Loucy (cell line): ENCODE measurements around the gene STXBP3.

Experiments used
- H2AFZ ChIP-seq: fragments of 200-600 bp; sonication (generic); 2 replicates; pipeline ENCODE4 v1.6.0; 2016; ENCODE audit warnings: antibody characterized with exemption, mild to moderate bottlenecking, low read length, moderate library complexity
- H3F3A ChIP-seq: fragments of 200-600 bp; 2 replicates; pipeline ENCODE4 v1.6.0; 2016; ENCODE audit warnings: antibody characterized with exemption, low read depth, mild to moderate bottlenecking
- H3K27me3 ChIP-seq: fragments of 200-600 bp; sonication (generic); 2 replicates; pipeline ENCODE4 v1.6.1; 2014; ENCODE audit warnings: low read length, mild to moderate bottlenecking; ENCODE audit not compliant: insufficient read depth, poor library complexity, severe bottlenecking
- H3K36me3 ChIP-seq: fragments of 200-600 bp; sonication (generic); 2 replicates; pipeline ENCODE4 v1.6.1; 2016; ENCODE audit warnings: low read length; ENCODE audit not compliant: insufficient read depth
- H3K4me1 ChIP-seq: fragments of 200-600 bp; sonication (generic); 2 replicates; pipeline ENCODE4 v1.5.1; 2014; ENCODE audit warnings: low read length, mild to moderate bottlenecking; ENCODE audit not compliant: insufficient read depth, poor library complexity, severe bottlenecking
- H3K4me2 ChIP-seq: fragments of 200-600 bp; sonication (generic); 2 replicates; pipeline ENCODE4 v1.6.0; 2014; ENCODE audit warnings: antibody characterized with exemption, low read length, low read depth, mild to moderate bottlenecking; ENCODE audit not compliant: poor library complexity, severe bottlenecking
- H3K4me3 ChIP-seq: fragments of 200-600 bp; sonication (generic); 2 replicates; pipeline ENCODE4 v1.5.1; 2014; ENCODE audit warnings: low read length, mild to moderate bottlenecking, mixed read lengths; ENCODE audit not compliant: poor library complexity, severe bottlenecking
- H3K79me2 ChIP-seq: fragments of 200-600 bp; sonication (generic); 2 replicates; pipeline ENCODE4 v1.6.1; 2014; ENCODE audit warnings: low read length; ENCODE audit not compliant: insufficient read depth
- H3K9ac ChIP-seq: fragments of 200-600 bp; sonication (generic); 2 replicates; pipeline ENCODE4 v1.6.0; 2014; ENCODE audit warnings: mild to moderate bottlenecking, low read depth, low read length, moderate library complexity; ENCODE audit not compliant: poor library complexity, severe bottlenecking
- H3K9me2 ChIP-seq: fragments of 200-600 bp; sonication (generic); replicated peaks from 2 replicates; pipeline ENCODE4 v1.6.1; 2016; ENCODE audit warnings: low read depth, low read length, mixed read lengths
- H3K9me3 ChIP-seq: fragments of 200-600 bp; sonication (generic); 2 replicates; pipeline ENCODE4 v1.6.1; 2014; ENCODE audit warnings: mild to moderate bottlenecking, antibody characterized with exemption, low read length, low read depth; ENCODE audit not compliant: insufficient read depth
- H4K20me1 ChIP-seq: fragments of 200-600 bp; sonication (generic); 2 replicates; pipeline ENCODE4 v1.6.0; 2014; ENCODE audit warnings: antibody characterized with exemption, low read length, mild to moderate bottlenecking; ENCODE audit not compliant: insufficient read depth, poor library complexity, severe bottlenecking
- EZH2phosphoT487 ChIP-seq: fragments of 200-600 bp; IDR thresholded peaks from 2 replicates; pipeline ENCODE4 v1.6.1; 2018; ENCODE audit warnings: antibody characterized with exemption, mild to moderate bottlenecking, moderate library complexity, borderline replicate concordance
- TF ChIP-seq, protein P1 (sequence below): fragments of 200-600 bp; sonication (generic); conservative IDR thresholded peaks from 2 replicates; pipeline ENCODE4 v1.5.1; 2014; ENCODE audit warnings: mild to moderate bottlenecking, antibody characterized with exemption, low read length

Gene STXBP3

DNA sequence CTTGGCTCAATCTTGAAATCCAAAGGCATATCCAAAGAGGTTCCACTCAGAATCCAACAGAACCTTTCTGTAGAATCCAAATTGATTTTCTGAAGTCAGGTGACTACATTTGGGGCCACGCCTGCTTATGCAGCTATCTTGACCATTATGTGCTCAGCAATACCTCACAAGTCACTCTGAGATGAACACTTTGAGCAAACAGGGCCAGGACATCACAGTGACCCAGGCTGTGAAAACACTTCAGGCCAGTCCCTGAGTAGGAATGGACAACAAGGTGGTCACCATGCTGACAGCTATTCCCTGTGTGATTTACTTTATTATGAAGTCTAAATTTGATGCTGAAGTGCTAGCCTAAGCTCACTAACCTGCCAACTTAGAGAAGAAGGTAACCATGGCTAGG, 110.5 kb downstream of the STXBP3 start, which contains the start of gene AKNAD1:
Gene AKNAD1 (minus strand): TSS at position 101 of the 400 bp plus-strand sequence. CDS start 4,430 bp downstream, outside the sequence.
- Histone ChIP-seq H3K4me1 (peaks cover 52% of the 10 kb centered on the region), H4K20me1 (no peaks in the 10 kb centered on the region), H3K9me2 (no peaks in the 10 kb centered on the region), H3K27me3 (no peaks in the 10 kb centered on the region), H3K79me2 (no peaks in the 10 kb centered on the region), H3K4me2 (no peak within 1 kb of the TSS), H3K9ac (no peak within 1 kb of the TSS), H2AFZ (peak within 1 kb of the TSS; percentile 60), H3K4me3 (no peak within 1 kb of the TSS), H3K9me3 (no peaks in the 10 kb centered on the region), H3K36me3 (no peaks in the 10 kb centered on the region), H3F3A (no peaks in the 10 kb centered on the region)
- TF ChIP-seq EZH2phosphoT487: no peak
- TF ChIP-seq, protein P1, sequence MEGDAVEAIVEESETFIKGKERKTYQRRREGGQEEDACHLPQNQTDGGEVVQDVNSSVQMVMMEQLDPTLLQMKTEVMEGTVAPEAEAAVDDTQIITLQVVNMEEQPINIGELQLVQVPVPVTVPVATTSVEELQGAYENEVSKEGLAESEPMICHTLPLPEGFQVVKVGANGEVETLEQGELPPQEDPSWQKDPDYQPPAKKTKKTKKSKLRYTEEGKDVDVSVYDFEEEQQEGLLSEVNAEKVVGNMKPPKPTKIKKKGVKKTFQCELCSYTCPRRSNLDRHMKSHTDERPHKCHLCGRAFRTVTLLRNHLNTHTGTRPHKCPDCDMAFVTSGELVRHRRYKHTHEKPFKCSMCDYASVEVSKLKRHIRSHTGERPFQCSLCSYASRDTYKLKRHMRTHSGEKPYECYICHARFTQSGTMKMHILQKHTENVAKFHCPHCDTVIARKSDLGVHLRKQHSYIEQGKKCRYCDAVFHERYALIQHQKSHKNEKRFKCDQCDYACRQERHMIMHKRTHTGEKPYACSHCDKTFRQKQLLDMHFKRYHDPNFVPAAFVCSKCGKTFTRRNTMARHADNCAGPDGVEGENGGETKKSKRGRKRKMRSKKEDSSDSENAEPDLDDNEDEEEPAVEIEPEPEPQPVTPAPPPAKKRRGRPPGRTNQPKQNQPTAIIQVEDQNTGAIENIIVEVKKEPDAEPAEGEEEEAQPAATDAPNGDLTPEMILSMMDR: no peak

DNA sequence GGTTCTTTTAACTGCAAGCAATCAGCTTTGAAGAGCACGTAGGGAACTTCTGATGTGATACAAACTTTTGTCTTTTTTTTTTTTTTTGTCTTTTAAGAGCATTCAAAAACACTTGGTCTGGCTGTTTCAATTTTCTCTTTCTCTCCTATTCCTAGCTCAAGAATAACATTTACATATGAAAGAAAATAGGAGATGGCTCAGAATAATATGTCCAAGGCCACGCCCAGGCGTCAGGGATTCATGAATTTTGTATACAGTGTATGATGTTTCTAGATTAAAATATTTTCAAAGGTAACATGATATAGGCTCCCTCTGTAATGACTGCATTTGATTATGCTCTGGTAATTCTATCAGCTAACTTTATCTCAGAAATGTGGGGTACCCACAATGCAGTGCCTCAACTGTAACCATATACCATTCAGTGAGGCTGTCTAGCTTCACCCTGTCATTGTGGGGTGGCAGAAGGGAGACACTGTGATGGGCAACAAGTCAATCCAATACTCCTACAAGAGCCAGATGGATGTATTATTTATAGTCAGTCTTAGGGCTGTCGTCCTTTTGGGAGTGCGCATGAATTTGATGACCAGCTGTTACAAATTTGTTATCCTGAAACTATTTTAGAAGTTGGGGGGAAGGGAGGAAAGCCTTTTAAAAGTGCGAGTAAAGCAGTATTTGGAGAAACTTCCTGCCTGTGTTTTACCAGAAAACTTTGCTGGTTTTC, 111.9 kb downstream of the STXBP3 start:
- Histone ChIP-seq H3K36me3 (no peaks in the 10 kb centered on the region), H3K4me1 (peaks cover 51% of the 10 kb centered on the region), H3K79me2 (no peaks in the 10 kb centered on the region), H3F3A (no peaks in the 10 kb centered on the region), H2AFZ (peak overlapping the region; percentile 70), H3K4me3 (no peak overlapping the region), H3K9ac (no peak overlapping the region), H4K20me1 (no peaks in the 10 kb centered on the region), H3K4me2 (peak overlapping the region; percentile 23), H3K9me2 (no peaks in the 10 kb centered on the region), H3K27me3 (no peaks in the 10 kb centered on the region), H3K9me3 (no peaks in the 10 kb centered on the region)
- TF ChIP-seq, protein P1: no peak
- no peak for TF ChIP-seq EZH2phosphoT487
